SK-N-SH (cell line): ENCODE results near the gene NLGN2.

Source experiments
- CTCF ChIP-seq: fragments of 200-600 bp; sonication (generic); IDR thresholded peaks from 2 replicates; pipeline ENCODE4 v1.6.1; 2017; ENCODE audit warnings: antibody characterized with exemption, mild to moderate bottlenecking, moderate library complexity
- EP300 ChIP-seq, 2 experiments: IDR thresholded peaks; 2 replicates each; pipeline versions ENCODE4 v1.4.0 to v1.6.1; 2012; ENCODE audit warnings: borderline replicate concordance in 1 of 2, low read depth in 1 of 2, low read length in 1 of 2
- GABPA ChIP-seq: IDR thresholded peaks from 2 replicates; pipeline ENCODE4 v1.4.0; 2012; ENCODE audit warnings: low read depth, mild to moderate bottlenecking
- GATA2 ChIP-seq: sonication (generic); formaldehyde crosslinking; IDR thresholded peaks from 2 replicates; pipeline ENCODE4 v1.5.0; 2020; ENCODE audit warnings: mild to moderate bottlenecking, missing genetic modification reagents
- JUND ChIP-seq: IDR thresholded peaks from 2 replicates; pipeline ENCODE4 v1.4.0; 2012
- MXI1 ChIP-seq: IDR thresholded peaks from 2 replicates; pipeline ENCODE4 v1.6.1; 2012; ENCODE audit warnings: mild to moderate bottlenecking, low read depth, low read length, improper control_type of control experiment
- POLR2AphosphoS5 ChIP-seq: IDR thresholded peaks from 2 replicates; pipeline ENCODE4 v1.6.1; 2012; ENCODE audit warnings: low read depth, low read length
- RAD21 ChIP-seq: IDR thresholded peaks from 2 replicates; pipeline ENCODE4 v1.6.1; 2012; ENCODE audit warnings: mild to moderate bottlenecking, low read length
- RFX5 ChIP-seq: IDR thresholded peaks from 2 replicates; pipeline ENCODE4 v1.6.1; 2012; ENCODE audit warnings: mild to moderate bottlenecking, improper control_type of control experiment, low read length
- SIN3A ChIP-seq: IDR thresholded peaks from 2 replicates; pipeline ENCODE4 v1.6.1; 2012; ENCODE audit warnings: low read depth, mild to moderate bottlenecking, low read length, moderate library complexity, borderline replicate concordance
- SMC3 ChIP-seq: IDR thresholded peaks from 2 replicates; pipeline ENCODE4 v1.6.1; 2012; ENCODE audit warnings: low read depth, low read length, improper control_type of control experiment
- TAF1 ChIP-seq: IDR thresholded peaks from 2 replicates; pipeline ENCODE4 v1.6.1; 2012; ENCODE audit warnings: low read depth, mild to moderate bottlenecking, low read length, moderate library complexity, borderline replicate concordance
- YY1 ChIP-seq: IDR thresholded peaks from 2 replicates; pipeline ENCODE4 v1.4.0; 2012; ENCODE audit warnings: low read depth, mild to moderate bottlenecking
- ZBTB33 ChIP-seq: IDR thresholded peaks from 2 replicates; pipeline ENCODE4 v1.4.0; 2012; ENCODE audit warnings: low read depth, borderline replicate concordance

- TF ChIP-seq CTCF (no peak), JUND (no peak), RAD21 (no peak), ZBTB33 (no peak), GABPA (no peak), MXI1 (no peak), GATA2 (CRISPR knock-in tag) (no peak), EP300 (IDR thresholded peaks at IDR 0.05; ENCODE audit: borderline replicate concordance in 1 of 2, low read depth in 1 of 2, low read length in 1 of 2) (no peak), YY1 (no peak), RFX5 (no peak), SMC3 (no peak), POLR2AphosphoS5 (no peak), TAF1 (no peak), SIN3A (no peak)
Measured at GRCh38 chr17:7466318-7466638, 58.6 kb downstream of the NLGN2 start.
